Natural killer cell (primary cell): ENCODE measurements around the gene CTF1. TPM values are rescaled to one million over a fixed set of nuclear protein-coding genes. Genes with fewer than 3 reads are reported as not detected.

Experiments used
- ATAC-seq, 3 donors: fragments of 150-1000 bp in 2 of 3; fragments of 200-7000 bp in 1 of 3; cut with Tn5 transposase; 1 replicate in 1 of 3; 2 replicates in 2 of 3; pipeline ENCODE4 v1.10.0; 2021; ENCODE audit warnings: mild to moderate bottlenecking in 2 of 3, moderate library complexity in 2 of 3
- DNase-seq, 2 donors: peaks; one replicate each; pipeline versions ENCODE4 v3.0.0 to v3.0.0-alpha.2; 2013 to 2021; ENCODE audit warnings: mixed read lengths in 1 of 2
- H3K27ac ChIP-seq: one replicate; pipeline ENCODE4 v1.5.1; 2013; ENCODE audit warnings: mild to moderate bottlenecking, low read length
- H3K27me3 ChIP-seq: one replicate; pipeline ENCODE4 v1.6.1; 2013; ENCODE audit warnings: low read length; ENCODE audit not compliant: control insufficient read depth, insufficient read depth
- H3K36me3 ChIP-seq: one replicate; pipeline ENCODE4 v1.6.1; 2013; ENCODE audit warnings: low read length; ENCODE audit not compliant: control insufficient read depth, insufficient read depth
- H3K4me1 ChIP-seq: one replicate; pipeline ENCODE4 v1.6.1; 2013; ENCODE audit warnings: low read length; ENCODE audit not compliant: control insufficient read depth, insufficient read depth
- H3K4me3 ChIP-seq: one replicate; pipeline ENCODE4 v1.5.1; 2013; ENCODE audit warnings: low read length
- H3K9me3 ChIP-seq: one replicate; pipeline ENCODE4 v1.6.1; 2013; ENCODE audit warnings: low read length; ENCODE audit not compliant: control insufficient read depth, insufficient read depth
- H3K27ac Mint-ChIP-seq, 2 donors: one replicate each; pipeline ENCODE4 v1.8.0; 2022; ENCODE audit warnings: mild to moderate bottlenecking in 2 of 2, mixed read lengths in 2 of 2, moderate library complexity in 1 of 2
- H3K27me3 Mint-ChIP-seq, 2 donors: one replicate each; pipeline ENCODE4 v1.8.0; 2022; ENCODE audit warnings: low read depth in 2 of 2, mixed read lengths in 2 of 2
- H3K36me3 Mint-ChIP-seq: one replicate; pipeline ENCODE4 v1.8.0; 2022; ENCODE audit warnings: mixed read lengths
- H3K4me1 Mint-ChIP-seq, 2 donors: one replicate each; pipeline ENCODE4 v1.8.0; 2022; ENCODE audit warnings: mixed read lengths in 2 of 2
- H3K4me3 Mint-ChIP-seq: one replicate; pipeline ENCODE4 v1.8.0; 2022; ENCODE audit warnings: mild to moderate bottlenecking, moderate library complexity, mixed read lengths
- H3K9me3 Mint-ChIP-seq, 2 donors: one replicate each; pipeline ENCODE4 v1.8.0; 2022; ENCODE audit warnings: mixed read lengths in 2 of 2
- WGBS: methylation state at CpG from one replicate; pipeline ENCODE4 v1.1.7; 2013; ENCODE audit warnings: missing lambda C conversion rate; ENCODE audit not compliant: insufficient coverage; 5-methylcytosine and 5-hydroxymethylcytosine counted together
- intact Hi-C: fragments of 100-400 bp; cut with micrococcal nuclease; formaldehyde crosslinking; loops from one replicate; pipeline ENCODE4 v1.14.2; 2022
- total RNA-seq, 4 donors: library from RNA; stranded (reverse); fragments of 120-200 nt in 1 of 4; gene quantifications; one replicate each; pipeline versions ENCODE4 v1.2.3 to v1.2.4, GENCODE V29; 2013 to 2022
- TF ChIP-seq, protein P1 (sequence below): fragments of 200-600 bp; IDR thresholded peaks from one replicate; pipeline ENCODE4 v1.8.0; 2022; ENCODE audit warnings: antibody characterized with exemption

The CTF1 gene
- total RNA-seq, 3 donors from 2014 or later (not counting 1 experiment from before 2014, with no cell fraction given): 0.45 to 0.60 (median 0.47) TPM

DNA sequence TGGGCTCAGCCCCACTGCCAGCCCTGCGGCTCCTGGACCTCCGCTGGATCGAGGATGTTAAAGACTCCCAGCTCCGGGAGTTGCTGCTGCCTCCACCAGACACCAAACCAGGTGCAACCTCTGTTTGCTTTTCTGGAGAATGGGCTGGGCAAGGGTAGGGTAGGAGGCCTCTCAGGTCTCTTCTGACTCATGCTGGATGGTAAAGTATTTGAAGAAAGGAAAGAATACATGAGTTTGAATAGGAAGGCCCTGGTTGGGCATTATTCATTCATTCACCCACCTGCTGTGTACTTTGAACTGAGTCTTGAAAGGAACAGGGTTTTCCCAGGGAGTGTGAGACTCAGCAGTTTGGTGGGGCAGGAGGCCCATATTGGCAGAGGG lies 46.0 kb downstream of the CTF1 start:
- ATAC-seq (no peak), DNase-seq (no peak)
- intact Hi-C loops: loop anchor here (1.0 kb wide), 1 partner anchor 98 kb away; no protein-coding TSS in a partner anchor
- Mint-ChIP-seq H3K36me3 (no peaks in the 10 kb centered on the region), H3K27ac (peak overlapping the region; percentile 68 to 78), H3K4me3 (peak overlapping the region; percentile 81), H3K9me3 (no peaks in the 10 kb centered on the region), H3K4me1 (peaks cover 21 to 32% of the 10 kb centered on the region in 2 donors), H3K27me3 (no peaks in the 10 kb centered on the region)
- Histone ChIP-seq H3K4me3 (peak overlapping the region; percentile 21), H3K36me3 (no peaks in the 10 kb centered on the region), H3K27ac (peak overlapping the region; percentile 55), H3K27me3 (no peaks in the 10 kb centered on the region), H3K9me3 (no peaks in the 10 kb centered on the region), H3K4me1 (peaks cover 16% of the 10 kb centered on the region)
- WGBS: 87% methylated on average over 4 of the region's 4 CpGs
- TF ChIP-seq, protein P1, sequence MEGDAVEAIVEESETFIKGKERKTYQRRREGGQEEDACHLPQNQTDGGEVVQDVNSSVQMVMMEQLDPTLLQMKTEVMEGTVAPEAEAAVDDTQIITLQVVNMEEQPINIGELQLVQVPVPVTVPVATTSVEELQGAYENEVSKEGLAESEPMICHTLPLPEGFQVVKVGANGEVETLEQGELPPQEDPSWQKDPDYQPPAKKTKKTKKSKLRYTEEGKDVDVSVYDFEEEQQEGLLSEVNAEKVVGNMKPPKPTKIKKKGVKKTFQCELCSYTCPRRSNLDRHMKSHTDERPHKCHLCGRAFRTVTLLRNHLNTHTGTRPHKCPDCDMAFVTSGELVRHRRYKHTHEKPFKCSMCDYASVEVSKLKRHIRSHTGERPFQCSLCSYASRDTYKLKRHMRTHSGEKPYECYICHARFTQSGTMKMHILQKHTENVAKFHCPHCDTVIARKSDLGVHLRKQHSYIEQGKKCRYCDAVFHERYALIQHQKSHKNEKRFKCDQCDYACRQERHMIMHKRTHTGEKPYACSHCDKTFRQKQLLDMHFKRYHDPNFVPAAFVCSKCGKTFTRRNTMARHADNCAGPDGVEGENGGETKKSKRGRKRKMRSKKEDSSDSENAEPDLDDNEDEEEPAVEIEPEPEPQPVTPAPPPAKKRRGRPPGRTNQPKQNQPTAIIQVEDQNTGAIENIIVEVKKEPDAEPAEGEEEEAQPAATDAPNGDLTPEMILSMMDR: no peak

DNA sequence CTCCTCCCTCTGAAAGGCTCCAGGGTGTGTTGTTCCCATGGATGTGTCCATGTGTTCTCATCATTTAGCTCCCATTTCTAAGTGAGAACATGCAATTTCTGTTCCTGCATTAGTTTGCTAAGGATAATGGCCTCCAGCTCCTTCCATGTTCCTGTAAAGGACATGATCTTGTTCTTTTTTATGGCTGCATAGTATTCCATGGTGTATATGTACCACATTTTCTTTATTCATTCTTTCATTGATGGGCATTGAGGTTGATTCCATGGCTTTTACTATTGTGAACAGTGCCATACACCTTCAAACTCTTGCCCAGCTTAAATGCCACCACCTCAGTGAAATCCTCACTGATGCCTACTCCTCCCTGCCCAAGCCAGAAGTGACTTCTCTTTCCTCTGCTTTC lies 47.9 kb downstream of the CTF1 start:
- H3K4me3 Mint-ChIP-seq: no peak overlapping the region
- H3K36me3 ChIP-seq: no peaks in the 10 kb centered on the region

DNA sequence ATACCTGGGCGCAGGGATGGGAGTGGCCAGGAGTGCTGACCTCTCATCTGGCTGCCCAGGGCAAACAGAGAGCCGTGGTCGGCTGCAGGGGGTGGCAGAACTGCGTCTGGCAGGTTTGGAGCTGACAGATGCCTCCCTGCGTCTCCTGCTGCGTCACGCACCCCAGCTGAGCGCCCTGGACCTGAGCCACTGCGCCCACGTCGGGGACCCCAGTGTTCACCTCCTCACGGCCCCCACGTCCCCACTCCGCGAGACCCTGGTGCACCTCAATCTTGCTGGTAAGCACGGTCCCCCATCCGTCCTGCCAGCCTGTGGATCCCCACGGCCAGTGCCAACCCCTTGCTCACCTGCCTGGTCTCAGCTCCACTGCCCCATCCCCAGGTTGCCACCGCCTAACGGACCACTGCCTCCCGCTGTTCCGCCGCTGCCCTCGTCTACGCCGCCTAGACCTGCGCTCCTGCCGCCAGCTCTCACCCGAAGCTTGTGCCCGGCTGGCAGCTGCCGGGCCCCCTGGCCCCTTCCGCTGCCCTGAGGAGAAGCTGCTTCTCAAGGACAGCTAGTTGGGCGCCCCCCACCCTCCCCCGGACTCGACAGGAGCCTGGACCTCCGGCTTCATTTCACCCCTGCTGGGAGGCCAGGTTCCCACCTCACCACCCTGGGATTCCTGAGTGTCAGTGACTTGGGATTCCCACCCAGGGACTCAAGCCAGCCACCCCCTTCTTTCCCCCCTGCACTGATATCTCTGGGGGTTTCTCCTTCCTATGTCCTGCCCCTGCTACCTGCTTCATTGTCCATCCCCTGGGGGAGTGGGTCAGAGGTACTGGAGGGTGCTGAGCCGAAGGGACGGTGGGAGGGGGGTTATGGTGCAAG lies 50.5 kb downstream of the CTF1 start:
- Mint-ChIP-seq H3K4me1 (peaks cover 21 to 39% of the 10 kb centered on the region in 2 donors), H3K9me3 (no peaks in the 10 kb centered on the region), H3K27ac (peak overlapping the region; percentile 4 to 27), H3K36me3 (no peaks in the 10 kb centered on the region), H3K4me3 (peak overlapping the region; percentile 66), H3K27me3 (no peaks in the 10 kb centered on the region)
- Histone ChIP-seq H3K4me1 (peaks cover 38% of the 10 kb centered on the region), H3K36me3 (no peaks in the 10 kb centered on the region), H3K9me3 (no peaks in the 10 kb centered on the region), H3K27ac (no peak overlapping the region), H3K4me3 (no peak overlapping the region), H3K27me3 (no peaks in the 10 kb centered on the region)
- TF ChIP-seq, protein P1: no peak
- WGBS: 97% methylated on average over 38 of the region's 38 CpGs
- ATAC-seq (no peak), DNase-seq (no peak)
- intact Hi-C loops: no loop called here

More for the DNA sequence above, 47.9 kb downstream of the CTF1 start:
- H3K27ac Mint-ChIP-seq: no peak overlapping the region
- no peaks in the 10 kb centered on the region for H3K36me3 Mint-ChIP-seq
- no peak overlapping the region for H3K27ac ChIP-seq
- H3K4me3 ChIP-seq: no peak overlapping the region
- H3K9me3 ChIP-seq: no peaks in the 10 kb centered on the region
- TF ChIP-seq, protein P1: no peak
- DNase-seq: no peak
- H3K4me1 Mint-ChIP-seq: peaks cover 15 to 26% of the 10 kb centered on the region in 2 donors
- intact Hi-C loops: no loop called here
- ATAC-seq: no peak
- H3K27me3 Mint-ChIP-seq: no peaks in the 10 kb centered on the region
- H3K4me1 ChIP-seq: peaks cover 23% of the 10 kb centered on the region
- no peaks in the 10 kb centered on the region for H3K9me3 Mint-ChIP-seq
- no peaks in the 10 kb centered on the region for H3K27me3 ChIP-seq
